HG02938 (cell line): ENCODE data around the gene SLC25A43.
"Not testable (repeated sequence)": the region's sequence is repeated elsewhere in the genome, so short reads cannot be mapped to it uniquely, and the experiment has no call there.

ENCODE experiments used
- ATAC-seq: cut with Tn5 transposase; IDR thresholded peaks from one replicate; pipeline ENCODE4 v1.9.1; 2021; ENCODE audit warnings: mild to moderate bottlenecking, moderate library complexity; ENCODE audit not compliant: unreplicated experiment

Gene SLC25A43

DNA sequence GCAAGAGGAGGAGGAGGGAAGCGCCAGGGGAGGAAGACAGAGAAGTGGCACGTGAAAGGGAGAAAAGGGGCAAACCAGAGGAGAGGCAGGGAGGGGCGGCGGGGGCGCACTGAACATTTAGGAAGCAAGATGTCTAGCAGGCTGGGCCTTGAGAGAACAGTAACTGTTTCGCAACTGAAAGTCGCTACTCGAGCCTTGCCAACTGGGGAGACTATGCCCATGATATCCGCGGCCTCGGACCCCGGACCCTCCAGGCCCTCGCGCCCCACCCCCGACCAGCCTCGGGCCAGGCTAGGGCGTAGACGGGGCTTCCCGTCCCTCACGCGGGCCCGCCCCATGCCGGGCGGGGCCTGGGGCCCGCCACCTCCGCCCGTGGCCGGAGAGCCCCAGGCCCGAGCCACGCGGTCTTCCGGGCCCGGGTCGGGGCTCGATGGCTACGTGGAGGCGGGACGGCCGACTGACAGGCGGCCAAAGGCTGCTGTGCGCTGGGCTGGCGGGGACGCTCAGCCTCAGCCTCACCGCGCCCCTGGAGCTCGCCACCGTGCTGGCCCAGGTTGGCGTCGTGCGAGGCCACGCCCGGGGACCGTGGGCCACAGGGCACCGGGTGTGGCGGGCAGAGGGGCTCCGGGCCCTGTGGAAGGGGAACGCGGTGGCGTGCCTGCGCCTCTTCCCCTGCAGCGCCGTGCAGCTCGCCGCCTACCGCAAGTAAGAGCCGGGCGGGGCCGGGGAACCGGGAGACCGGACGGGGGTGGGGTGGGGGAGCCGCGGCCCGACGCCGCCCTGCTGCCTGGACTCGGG, at the start of gene SLC25A43:
SLC25A43 (plus strand) TSS at position 363 of the 798 bp plus-strand sequence; CDS start at position 431, 68 bp downstream.
- peak; percentile 87 for ATAC-seq

DNA sequence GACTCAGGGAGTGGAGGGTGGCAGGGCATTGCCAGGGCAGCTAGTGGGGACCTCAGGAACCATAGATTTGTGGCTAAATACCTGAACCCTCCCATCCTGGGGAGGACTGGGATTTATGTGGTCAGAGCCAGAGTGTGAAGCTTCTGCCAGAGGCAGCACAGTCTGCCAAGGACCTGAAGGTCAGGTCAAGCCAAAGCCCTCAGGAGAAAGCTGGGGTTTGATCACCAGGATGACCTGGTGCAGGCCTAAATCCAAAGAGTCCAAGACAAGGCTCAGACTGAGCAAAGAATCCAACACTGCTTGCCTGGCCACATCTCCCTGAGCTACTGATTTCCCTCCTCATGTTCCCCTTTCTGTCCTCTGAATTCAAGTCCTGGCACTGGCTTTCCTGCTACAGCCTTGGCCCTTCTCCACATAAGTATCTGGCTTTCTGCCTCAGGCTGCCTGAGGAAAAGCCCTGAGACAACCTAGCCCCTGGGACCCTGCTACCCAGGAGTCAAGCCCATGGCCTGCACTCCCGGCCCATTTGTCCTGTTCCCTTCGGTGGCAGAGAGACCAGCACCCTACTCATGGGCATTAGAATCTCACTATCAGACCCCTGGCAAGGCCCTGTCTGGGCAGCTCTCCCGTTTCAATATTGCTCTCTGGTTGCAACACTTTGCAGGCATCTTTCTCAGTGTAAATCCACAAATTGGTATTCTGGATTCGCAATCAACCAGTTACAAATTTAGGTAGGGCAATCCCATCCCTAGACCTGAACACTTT, 39.3 kb upstream of the SLC25A43 start:
- ATAC-seq, result no peak

DNA sequence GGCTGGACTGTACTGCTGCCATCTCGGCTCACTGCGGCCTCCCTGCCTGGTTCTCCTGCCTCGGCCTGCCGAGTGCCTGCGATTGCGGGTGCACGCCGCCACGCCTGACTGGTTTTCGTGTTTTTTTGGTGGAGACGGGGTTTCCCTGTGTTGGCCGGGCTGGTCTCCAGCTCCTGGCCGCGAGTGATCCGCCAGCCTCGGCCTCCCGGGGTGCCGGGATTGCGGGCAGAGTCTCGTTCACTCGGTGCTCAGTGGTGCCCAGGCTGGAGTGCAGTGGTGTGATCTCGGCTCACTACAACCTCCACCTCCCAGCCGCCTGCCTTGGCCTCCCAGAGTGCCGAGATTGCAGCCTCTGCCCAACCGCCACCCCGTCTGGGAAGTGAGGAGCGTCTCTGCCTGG, 37.7 kb upstream of the SLC25A43 start:
- ATAC-seq, result not testable (repeated sequence)

DNA sequence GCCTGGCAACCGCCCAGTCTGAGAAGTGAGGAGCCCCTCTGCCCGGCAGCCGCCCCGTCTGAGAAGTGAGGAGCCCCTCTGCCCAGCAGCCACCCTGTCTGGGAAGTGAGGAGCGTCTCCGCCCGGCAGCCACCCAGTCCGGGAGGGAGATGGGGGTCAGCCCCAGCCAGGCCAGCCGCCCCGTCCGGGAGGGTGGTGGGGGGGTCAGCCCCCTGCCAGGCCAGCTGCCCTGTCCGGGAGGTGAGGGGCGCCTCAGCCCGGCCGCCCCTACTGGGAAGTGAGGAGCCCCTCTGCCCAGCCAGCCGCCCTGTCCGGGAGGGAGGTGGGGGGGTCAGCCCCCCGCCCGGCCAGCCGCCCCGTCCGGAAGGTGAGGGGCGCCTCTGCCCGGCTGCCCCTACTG, 37.1 kb upstream of the SLC25A43 start:
- not testable (repeated sequence) for ATAC-seq

DNA sequence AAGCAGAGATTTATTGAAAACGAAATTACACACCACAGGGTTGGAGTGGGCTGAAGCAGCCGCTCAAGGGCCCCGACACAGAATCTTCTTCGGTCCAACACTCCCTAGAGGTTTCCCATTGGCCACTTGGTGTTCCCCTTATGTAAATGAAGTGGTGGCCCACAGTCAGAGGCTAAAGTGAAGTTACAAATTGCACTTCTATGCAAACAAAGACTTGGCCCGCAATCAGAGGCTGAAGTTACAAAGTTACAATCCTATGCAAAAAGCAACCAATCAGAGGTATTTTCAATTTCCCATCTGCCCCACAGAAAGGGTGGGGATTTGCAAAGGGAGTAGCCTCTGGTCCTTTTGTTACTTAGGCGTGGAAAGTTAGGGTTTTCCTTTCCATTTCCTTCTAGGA, 35.7 kb upstream of the SLC25A43 start:
- no peak for ATAC-seq

DNA sequence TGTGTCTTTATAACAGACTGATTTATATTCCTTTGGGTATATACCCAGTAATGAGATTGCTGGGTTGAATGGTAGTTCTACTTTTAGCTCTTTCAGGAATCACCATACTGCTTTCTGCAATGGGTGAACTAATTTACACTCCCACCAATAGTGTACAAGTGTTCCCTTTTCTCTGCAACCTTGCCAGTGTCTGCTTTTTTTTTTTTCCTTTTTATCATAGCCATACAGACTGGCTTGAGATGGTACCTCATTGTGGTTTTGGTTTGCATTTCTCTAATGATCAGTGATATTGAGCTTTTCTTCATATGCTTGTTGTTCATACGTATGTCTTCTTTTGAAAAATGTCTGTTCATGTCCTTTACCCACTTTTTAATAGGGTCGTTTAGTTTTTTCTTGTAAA, 27.3 kb upstream of the SLC25A43 start:
- not testable (repeated sequence) for ATAC-seq

DNA sequence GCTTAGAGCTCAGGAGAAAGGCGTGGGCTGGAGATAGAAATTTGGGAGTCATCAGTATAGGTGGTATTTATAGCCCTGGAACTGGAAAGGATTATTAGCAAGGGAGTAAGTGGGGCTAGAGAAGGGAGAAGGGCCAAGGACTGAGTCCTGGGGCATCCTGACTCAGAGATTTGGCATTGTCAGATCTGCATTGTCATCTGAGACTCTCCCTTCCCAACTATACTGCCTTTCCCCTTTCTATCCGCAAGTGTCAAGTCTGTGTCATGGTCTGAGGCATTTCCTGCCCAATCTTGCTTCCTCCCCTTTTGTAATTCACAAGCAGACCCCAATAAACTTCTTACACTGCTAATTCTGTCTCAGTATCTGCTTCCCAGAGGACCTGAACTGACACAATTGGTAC, 24.4 kb upstream of the SLC25A43 start:
- ATAC-seq, result no peak

DNA sequence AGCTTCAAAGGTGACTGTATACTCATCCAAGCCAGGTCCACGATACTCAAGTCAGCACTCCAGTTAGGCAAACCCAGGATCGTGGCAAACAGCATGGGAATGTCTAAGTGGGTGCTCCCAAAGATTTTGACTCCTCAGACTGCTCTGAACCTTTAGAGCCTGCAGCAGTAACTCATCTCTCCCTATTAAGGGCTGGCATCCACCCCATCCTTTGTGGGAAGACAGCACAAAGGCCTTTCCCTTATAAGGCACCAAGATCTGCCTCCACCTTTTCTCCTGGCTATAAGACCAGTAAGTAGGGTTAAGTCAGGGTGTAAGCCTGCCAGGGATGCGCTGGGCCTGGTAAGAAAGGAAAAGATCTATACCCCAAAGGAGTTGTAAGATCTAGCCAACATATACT, 23.6 kb upstream of the SLC25A43 start:
- ATAC-seq, result no peak

DNA sequence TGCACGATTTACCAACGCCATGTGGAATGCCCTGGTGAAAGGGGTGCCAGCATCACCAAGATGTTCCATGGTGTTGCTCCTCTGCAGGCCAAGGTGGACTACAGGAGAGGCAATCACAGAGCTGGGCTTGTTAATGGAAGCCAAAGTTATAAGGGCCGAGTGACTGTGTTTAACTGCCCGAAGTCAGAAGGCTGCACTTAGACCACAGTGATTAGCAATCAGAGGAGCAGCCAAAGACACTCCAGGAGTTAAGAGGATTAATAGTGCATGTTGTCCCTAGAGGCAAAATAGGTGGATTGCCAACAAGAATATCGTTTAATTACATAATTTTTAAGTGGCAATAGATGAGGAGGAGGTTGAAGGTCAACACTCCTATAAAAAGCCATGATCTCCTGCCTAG, 22.8 kb upstream of the SLC25A43 start:
- ATAC-seq, result no peak

DNA sequence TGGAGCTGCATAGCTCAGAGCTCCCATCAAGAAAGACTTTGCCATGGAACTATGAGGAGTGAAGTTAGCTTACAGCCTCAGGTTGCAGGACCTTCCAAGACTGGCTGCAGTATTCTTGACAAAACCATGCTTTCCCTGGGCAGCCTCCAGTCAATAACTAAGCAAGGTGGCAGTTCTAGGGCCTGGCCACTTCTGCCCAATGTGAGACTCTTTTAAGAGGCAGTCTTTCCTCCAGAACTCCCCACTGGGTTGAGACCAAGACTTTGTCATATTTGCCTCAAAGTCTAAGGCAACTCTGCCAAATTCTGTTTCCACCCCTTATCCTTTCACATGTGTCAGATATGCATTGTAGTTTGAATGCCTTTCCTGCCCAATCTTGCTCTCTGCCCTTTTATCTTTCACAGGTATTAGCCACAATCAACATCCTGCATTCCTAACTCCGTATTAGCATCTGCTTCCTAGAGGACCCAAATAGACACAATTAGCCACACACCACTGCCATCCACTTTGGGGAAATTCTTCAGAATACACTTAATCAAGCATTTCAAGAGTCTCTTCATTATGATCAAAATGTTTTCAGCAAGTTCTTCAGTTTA, 17.7 kb upstream of the SLC25A43 start:
- no peak for ATAC-seq

DNA sequence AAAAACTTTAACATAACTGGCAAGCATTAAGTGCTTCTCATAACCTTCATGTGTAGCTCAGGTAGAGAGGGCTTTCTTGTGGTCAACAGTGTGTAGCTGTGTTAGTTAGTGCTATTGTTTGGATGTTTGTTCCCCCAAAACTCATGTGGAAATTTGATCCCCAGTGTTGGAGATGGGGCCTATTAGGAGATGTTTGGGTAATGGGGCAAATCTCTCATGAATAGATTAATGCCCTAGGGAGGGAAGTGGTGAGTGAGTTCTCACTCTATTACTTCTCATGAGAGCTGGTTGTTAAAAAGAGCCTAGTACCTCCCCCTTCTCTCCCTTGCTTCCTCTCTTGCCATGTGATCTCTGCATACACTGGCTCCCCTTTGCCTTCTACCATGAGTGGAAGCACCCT, 16.5 kb upstream of the SLC25A43 start:
- ATAC-seq, result no peak

DNA sequence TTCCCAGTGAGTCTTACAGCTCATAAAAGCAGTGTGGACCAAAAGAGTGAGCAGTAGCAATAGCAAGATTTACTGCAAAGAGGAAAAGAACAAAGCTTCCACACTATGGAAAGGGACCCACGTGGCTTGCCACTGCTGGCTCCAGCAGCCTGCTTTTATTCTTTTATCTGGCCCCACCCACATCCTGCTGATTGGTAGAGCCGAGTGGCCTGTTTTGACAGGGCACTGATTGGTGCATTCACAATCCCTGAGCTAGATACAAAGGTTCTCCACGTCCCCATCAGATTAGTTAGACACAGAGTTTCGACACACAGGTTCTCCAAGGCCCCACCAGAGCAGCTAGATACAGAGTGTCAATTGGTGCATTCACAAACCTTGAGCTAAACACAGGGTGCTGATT, 12.5 kb upstream of the SLC25A43 start:
- not testable (repeated sequence) for ATAC-seq

DNA sequence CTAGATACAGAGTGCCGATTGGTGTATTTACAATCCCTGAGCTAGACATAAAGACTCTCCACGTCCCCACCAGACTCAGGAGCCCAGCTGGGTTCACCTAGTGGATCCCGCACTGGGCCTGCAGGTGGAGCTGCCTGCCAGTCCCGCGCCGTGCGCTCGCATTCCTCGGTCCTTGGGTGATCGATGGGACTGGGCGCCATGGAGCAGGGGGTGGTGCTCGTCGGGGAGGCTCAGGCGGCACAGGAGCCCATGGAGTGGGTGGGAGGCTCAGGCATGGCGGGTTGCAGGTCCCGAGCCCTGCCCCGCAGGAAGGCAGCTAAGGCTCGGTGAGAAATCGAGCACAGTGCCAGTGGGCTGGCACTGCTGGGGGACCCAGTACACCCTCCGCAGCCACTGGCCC, 11.7 kb upstream of the SLC25A43 start:
- not testable (repeated sequence) for ATAC-seq

DNA sequence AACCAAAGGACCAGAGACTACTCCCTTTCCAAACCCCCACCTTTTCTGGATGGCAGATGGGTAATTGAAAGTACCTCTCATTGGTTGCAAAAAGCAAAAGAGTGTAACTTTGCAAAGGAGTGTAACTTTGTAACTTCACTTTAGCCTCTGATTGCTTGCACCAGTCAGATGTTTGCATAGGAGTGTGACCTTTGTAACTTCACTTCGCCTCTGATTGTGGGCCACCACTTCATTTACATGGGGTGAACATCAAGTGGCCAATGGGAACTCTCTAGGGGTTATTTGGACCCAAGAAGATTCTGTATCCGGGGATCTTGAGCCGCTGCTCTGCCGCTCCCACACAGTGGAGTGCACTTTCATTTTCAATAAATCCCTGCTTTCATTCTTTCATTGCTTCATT, 9.9 kb upstream of the SLC25A43 start:
- ATAC-seq, result no peak

DNA sequence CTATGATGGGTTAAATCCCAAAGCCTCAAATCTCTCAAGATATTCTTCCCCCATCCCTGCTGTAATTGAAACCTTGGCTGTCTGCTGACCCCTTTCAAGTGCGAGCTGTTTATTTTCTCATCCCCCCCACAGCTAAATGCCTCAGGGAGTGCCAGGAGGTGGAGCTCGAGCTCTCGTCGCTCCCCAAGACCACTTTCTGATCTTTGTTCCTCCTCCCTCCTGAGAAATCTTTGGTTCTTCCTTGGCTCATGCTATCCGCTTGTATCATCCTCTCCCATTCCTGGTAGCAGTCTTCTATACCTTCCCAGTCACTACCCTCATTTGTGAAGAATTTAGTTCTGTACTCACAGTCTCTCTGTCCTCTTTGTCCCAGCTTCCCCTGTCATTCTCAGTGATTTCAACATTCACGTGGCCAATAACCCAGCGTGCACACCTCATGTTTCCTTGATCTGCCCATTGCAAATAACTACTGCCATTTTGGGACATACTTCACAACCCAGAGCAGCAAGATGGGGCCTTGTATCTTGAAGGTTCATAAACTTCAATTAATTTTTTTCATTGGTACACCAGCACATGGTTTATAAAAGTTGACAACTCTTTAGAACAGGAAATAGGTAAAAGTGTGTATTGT, 9.2 kb upstream of the SLC25A43 start:
- ATAC-seq, result no peak

DNA sequence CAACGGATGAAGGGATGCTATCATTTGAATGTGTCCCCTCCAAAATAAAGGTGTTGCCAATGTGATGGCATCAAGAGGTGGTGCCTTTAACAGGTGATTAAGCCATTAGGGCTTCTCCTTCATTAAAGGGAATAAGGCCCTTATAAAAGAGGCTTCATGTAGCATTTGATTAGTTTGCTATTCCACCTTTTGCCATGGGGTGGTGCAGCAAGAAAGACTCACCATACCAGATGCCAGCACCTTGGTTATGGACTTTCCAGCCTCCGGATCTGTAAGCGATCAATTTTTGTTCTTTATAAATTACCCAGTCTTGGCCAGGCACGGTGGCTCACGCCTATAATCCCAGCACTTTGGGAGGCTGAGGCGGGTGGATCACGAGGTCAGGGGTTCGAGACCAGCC, 7.9 kb upstream of the SLC25A43 start:
- no peak for ATAC-seq

DNA sequence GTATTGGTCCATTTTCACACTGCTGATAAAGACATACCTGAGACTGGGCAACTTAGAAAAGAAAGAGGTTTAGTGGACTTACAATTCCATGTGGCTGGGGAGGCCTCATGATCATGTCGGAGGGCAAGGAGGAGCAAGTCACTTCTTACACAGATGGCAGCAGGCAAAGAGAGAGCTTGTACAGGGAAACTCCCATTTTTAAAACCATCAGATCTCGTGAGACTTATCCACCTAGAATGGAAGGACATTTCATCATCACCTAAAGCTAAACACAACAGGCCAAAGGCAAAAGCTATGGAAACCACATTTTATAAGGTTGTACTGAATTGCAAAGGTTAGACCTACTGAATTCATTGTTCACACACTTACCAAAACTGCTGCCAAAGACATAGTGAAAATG, 6.0 kb upstream of the SLC25A43 start:
- no peak for ATAC-seq

DNA sequence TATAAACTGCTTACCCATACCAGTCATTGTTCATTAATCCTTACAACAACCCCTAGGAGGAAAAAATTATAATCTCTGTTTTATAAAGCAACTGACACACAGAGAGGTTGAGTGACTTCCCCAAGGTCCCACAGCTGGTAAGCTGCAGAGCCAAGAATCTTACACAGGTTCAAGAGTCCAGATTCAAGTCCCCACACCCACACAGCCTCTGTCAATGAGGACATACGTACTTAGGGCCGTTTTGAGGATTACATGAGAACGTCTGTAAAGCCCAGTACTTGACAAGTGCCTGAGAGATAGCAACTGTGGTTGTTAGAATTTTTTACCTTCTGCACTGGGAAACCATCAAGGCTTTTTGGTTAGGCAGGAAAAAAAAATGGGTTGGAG, 556 bp upstream of the SLC25A43 start:
- no peak for ATAC-seq

DNA sequence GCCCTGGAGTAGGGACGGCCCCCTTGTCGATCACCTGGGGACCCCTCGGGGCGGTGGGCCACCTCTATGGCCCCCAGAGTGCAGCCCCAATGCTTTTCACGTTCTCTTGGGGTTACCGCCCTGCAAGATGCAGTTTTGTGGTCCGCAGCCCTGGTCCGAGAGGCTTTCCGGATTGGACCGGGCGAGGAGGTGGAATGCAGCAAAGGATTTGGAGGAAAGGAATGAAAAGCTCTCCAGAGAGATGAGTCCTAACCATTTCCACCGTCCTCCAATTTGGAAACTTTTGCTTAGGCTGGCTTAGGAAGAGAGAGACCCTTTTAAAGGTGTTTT, 601 bp downstream of the SLC25A43 start:
- ATAC-seq, result peak; percentile 22

DNA sequence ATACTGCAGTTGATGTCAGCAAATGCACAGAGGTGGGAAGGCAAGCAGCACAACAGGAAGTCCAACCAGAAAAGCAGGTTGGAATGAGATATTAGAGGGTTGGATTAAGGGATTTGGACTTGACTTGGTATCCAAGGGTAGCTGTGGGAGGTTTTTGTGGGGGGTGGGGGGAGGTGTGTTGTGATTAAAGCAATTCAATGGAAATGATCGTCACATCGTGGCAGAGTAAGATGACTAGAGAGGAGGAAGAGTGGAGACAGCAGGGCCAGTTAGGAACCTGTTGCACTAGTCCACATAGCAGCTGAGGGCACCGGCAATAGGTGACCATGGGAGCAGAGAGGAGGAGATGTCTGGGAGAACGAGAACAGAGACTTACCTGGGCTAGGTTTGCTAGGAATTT, 2.4 kb downstream of the SLC25A43 start:
- no peak for ATAC-seq

DNA sequence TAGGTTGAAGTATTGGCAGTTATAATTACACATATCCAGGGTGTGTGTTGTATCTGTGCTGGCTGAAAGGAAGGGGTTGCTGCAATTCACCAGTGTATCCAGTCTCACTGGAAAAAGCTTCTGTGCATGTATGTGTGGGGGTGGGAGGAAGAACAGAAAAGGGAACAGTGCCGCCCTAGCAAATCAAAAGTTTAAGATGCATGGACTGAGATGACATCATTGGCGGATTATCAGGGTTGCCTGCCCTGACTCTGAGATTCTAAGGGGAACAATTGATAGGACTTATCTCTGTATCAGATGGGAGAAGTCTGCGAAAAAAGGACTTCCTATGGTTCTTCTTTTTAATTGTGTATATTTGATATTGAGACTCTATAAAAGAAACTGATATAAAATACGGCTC, 3.5 kb downstream of the SLC25A43 start:
- ATAC-seq, result no peak

DNA sequence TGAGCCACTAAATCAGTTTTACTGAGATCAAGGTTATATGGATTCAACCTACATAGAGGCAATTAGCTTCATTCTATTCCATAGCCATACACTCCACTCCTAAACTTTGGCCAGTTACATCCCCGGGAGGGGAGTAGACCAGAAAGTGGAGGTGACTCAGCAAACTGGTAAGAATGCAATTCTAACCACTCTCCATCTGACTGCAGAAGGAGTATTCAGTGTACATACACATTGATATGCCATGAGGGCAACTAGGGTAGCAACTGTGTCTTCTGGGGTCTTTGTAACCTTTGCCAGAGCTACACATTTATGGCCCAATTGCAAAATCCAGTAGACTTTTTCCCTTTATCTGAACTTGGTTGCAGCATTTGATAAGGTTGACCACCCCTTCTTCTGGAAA, 7.6 kb downstream of the SLC25A43 start:
- no peak for ATAC-seq
